Astrocyte of the spinal cord (primary cell): Measurements from ENCODE around the gene PRKCD.

Source experiments
- DNase-seq: peaks from one replicate; pipeline ENCODE4 v3.0.0; 2011; ENCODE audit warnings: low read depth, low spot score
- H3K4me3 ChIP-seq: 2 replicates; pipeline ENCODE4 v1.5.1; 2011; ENCODE audit warnings: low read depth, mild to moderate bottlenecking, low read length, moderate library complexity
- CTCF ChIP-seq: IDR thresholded peaks from 2 replicates; pipeline ENCODE4 v1.5.1; 2012; ENCODE audit warnings: low read depth, mild to moderate bottlenecking, low read length, inconsistent platforms
- in situ Hi-C: cut with HindIII; loops from 2 replicates; pipeline ENCODE4 v1.10.0; 2017; ENCODE audit warnings: low sequenced_read_pairs

Gene PRKCD

DNA sequence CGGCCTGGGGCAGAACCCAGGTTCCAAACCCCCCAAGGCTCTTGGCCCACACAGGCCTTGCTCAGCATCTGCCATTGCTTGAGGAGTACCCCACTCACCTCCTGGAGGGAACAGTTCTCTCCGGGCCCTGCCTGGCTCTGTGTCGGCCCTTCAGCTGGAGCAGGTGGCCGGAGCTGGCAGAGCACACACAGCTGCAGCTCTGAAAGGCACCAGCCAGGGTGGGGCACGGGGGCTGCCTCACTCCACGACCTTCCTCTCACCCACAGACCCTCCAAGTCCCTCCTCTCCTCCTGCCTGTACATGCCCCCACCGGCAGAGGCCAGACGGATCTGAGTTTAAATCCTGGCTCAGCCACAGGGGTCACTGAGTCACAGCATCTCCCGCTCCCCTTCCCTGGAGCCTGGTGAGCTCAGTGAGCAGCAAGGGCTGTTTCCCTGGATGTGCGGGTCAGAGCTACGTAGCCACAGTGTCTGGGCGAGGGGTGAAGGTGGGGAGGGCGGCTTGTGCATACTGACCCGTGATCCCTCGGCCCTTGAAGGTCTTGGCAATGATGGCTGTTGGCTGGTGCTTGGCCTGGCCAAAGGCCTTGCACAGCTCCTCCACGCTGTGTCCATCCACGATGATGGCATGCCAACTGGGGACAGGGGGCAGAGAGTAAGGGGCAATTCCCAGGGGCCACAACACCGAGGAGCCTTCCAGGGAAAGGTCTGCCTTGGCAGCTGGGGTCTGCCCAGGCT, 71.8 kb downstream of the PRKCD start:
- in situ Hi-C loops = loop anchor here (10.0 kb wide), 1 partner anchor 112 kb away; the partner anchor contains the start of gene DCP1A
- no peak for DNase-seq
- TF ChIP-seq CTCF = no peak
- H3K4me3 ChIP-seq = no peak overlapping the region

DNA sequence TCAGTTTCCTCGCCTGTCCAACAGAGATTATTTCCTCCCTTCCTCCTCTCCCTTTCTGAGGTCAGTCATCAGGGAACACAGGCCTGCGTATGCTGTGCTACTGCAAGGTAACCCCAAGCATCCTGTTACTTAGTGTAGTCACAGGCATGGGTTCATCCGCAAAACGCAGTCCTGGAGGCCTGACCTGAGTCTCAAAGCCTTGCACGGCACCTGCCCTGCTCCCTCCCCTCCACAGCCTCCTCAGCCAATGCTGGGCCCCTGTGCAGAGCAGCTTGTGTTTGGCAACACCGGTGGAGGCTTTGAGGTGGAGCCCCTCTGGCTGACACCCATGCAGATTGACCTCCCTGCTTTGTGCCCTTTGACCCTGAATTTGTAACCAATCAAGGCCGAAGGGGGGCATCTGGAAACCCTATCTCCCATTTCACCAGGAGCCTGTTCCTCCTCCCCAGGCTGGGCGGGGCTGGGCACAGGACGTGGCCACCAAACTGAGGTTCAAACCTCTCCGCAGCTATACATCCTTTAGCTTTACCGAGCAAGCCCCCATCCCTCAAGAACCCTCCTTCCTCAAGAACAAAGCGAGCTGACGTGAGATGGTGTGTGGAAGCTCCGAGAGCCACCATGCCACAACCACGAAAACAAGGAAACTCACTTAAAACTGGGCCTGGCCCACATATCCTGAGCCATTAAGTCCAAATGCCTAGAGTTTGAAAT, 73.3 kb downstream of the PRKCD start:
- no peak for DNase-seq
- in situ Hi-C loops = loop anchor here (10.0 kb wide), 1 partner anchor 111 kb away; the partner anchor contains the start of gene DCP1A
- H3K4me3 ChIP-seq = no peak overlapping the region
- TF ChIP-seq CTCF = no peak

DNA sequence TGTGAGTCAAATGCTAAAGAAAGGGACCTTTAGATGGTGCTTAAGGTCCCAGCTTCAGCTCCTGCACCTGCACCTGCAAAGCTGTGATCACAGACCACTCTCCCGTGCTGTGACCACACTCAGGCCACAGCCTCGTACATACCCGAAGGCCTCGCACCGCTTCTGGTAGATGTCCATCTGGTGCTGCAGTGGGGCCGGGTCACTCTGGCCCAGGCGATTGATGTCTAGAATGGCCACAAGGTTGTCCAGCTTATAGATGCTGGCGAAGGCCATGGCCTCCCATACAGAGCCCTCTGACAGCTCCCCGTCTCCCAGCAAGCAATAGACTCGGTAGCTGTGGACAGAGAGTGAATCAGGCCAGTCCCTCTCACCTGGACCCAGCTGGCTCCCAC, 73.8 kb downstream of the PRKCD start:
- H3K4me3 ChIP-seq = no peak overlapping the region
- no peak for TF ChIP-seq CTCF
- DNase-seq = no peak
- in situ Hi-C loops = loop anchor here (10.0 kb wide), 1 partner anchor 110 kb away; the partner anchor contains the start of gene DCP1A

GRCh38 chr3:53235545-53235944, 74.5 kb downstream of the PRKCD start:
- no peak overlapping the region for H3K4me3 ChIP-seq
- no peak for TF ChIP-seq CTCF
- DNase-seq = no peak
- in situ Hi-C loops = loop anchor here (10.0 kb wide), 1 partner anchor 109 kb away; the partner anchor contains the start of gene DCP1A

DNA sequence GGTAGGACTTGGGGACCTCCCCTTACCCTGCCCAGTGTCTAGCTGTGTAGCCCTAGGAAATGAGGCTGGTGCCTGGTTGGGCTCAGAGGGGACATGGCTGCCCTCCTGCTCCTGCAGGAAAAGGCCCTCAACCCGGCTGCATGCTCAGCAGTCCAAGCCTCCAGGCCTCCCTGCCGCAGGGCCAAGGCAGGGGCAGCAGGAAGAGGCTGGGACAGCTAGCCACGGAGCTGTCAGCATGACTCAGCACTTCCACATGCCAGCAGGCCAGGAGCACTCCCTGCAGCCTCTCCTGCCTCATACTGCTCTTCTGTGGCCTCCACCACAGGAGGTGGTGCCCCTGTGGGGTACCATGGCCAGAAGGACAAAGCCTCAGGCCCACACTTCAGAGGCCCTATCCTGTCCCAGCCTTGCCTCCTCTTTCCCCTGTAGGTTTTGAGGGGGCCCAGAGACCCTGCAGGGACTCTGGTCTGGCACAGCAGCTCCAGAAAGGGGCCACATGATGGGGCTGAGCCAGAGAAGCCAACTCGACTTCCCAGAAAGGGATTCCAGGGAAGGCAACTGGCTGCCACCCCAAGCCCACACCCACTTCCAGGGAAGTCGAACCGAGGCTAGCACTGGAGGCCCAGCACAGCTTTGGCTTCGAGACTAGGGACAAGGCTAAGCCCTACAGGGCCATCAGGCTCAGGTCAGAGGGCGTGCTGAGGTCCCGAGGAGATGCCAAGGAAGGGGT, 75.3 kb downstream of the PRKCD start:
- no peak for TF ChIP-seq CTCF
- in situ Hi-C loops = loop anchor here (10.0 kb wide), 1 partner anchor 109 kb away; the partner anchor contains the start of gene DCP1A
- H3K4me3 ChIP-seq = no peak overlapping the region
- peak; percentile 88 for DNase-seq
